Osteoblast (primary cell): ENCODE data around the gene CLPX. TPM values are rescaled to one million over a fixed set of nuclear protein-coding genes. Genes with fewer than 3 reads are reported as not detected.

Experiments used
- DNase-seq: peaks from one replicate; pipeline ENCODE4 v3.0.0; 2011; ENCODE audit warnings: low spot score, mixed read lengths; ENCODE audit not compliant: insufficient read length; ENCODE audit errors: missing footprints
- H2AFZ ChIP-seq: 2 replicates; pipeline ENCODE4 v1.6.0; 2011; ENCODE audit warnings: mild to moderate bottlenecking, low read length
- H3K27ac ChIP-seq: 2 replicates; pipeline ENCODE4 v1.5.1; 2011; ENCODE audit warnings: mild to moderate bottlenecking, low read depth, low read length, moderate library complexity
- H3K27me3 ChIP-seq: 2 replicates; pipeline ENCODE4 v1.6.0; 2012; ENCODE audit warnings: mild to moderate bottlenecking, control low read depth, inconsistent platforms, low read length, moderate library complexity; ENCODE audit not compliant: insufficient read depth
- H3K36me3 ChIP-seq: 2 replicates; pipeline ENCODE4 v1.5.1; 2011; ENCODE audit warnings: mild to moderate bottlenecking, low read length, control low read depth, moderate library complexity; ENCODE audit not compliant: insufficient read depth
- H3K4me1 ChIP-seq: 2 replicates; pipeline ENCODE4 v1.5.1; 2011; ENCODE audit warnings: mild to moderate bottlenecking, low read length, control low read depth, moderate library complexity; ENCODE audit not compliant: insufficient read depth
- H3K4me2 ChIP-seq: 2 replicates; pipeline ENCODE4 v1.6.0; 2011; ENCODE audit warnings: mild to moderate bottlenecking, low read length; ENCODE audit not compliant: insufficient read depth
- H3K4me3 ChIP-seq: fragments of 200-600 bp; sonication (generic); 3 replicates; pipeline ENCODE4 v1.5.1; 2012; ENCODE audit warnings: mild to moderate bottlenecking, low read length, inconsistent platforms; ENCODE audit not compliant: insufficient read depth
- H3K79me2 ChIP-seq: 2 replicates; pipeline ENCODE4 v1.6.0; 2012; ENCODE audit warnings: mild to moderate bottlenecking, low read length, control low read depth, inconsistent platforms; ENCODE audit not compliant: insufficient read depth
- H3K9me3 ChIP-seq: 2 replicates; pipeline ENCODE4 v1.5.1; 2011; ENCODE audit warnings: low read depth, low read length, control low read depth
- H4K20me1 ChIP-seq: 2 replicates; pipeline ENCODE4 v1.6.0; 2012; ENCODE audit warnings: mild to moderate bottlenecking, low read length, control low read depth; ENCODE audit not compliant: insufficient read depth
- total RNA-seq: library from RNA; depleted of rRNA; stranded (reverse); fragments of >200 nt; gene quantifications from 2 replicates; pipeline ENCODE4 v1.2.3, GENCODE V29; 2012
- TF ChIP-seq, protein P1 (sequence below): IDR thresholded peaks from 2 replicates; pipeline ENCODE4 v1.5.1; 2011; ENCODE audit warnings: mild to moderate bottlenecking, low read depth, low read length, moderate library complexity; ENCODE audit errors: extremely low read depth

The CLPX gene
- total RNA-seq, 1 donor = 46.7 TPM

DNA sequence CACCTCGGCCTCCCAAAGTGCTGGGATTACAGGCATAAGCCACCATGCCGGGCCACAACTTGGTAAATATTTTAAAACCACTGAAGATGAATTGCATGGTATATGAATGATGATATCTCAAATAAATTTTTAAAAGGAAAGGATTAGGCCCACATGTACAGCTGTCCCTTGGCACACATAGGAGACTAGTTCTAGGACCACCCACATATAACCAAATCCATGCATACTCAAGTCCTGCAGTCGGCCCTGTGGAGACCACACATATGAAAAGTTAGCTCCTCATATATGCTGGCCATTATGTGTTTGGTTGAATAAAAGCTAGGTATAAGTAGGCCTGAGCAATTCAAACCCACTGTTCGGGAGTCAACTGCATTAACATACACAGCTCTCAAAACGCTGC, 10.6 kb downstream of the CLPX start:
- Histone ChIP-seq H3K79me2 (peaks cover 45% of the 10 kb centered on the region), H3K4me2 (no peak overlapping the region), H2AFZ (no peak overlapping the region), H3K27me3 (no peaks in the 10 kb centered on the region), H3K36me3 (peaks cover 53% of the 10 kb centered on the region), H3K27ac (no peak overlapping the region), H3K4me1 (peaks cover 3% of the 10 kb centered on the region), H3K4me3 (no peak overlapping the region), H4K20me1 (peaks cover 10% of the 10 kb centered on the region), H3K9me3 (no peaks in the 10 kb centered on the region)
- TF ChIP-seq, protein P1, sequence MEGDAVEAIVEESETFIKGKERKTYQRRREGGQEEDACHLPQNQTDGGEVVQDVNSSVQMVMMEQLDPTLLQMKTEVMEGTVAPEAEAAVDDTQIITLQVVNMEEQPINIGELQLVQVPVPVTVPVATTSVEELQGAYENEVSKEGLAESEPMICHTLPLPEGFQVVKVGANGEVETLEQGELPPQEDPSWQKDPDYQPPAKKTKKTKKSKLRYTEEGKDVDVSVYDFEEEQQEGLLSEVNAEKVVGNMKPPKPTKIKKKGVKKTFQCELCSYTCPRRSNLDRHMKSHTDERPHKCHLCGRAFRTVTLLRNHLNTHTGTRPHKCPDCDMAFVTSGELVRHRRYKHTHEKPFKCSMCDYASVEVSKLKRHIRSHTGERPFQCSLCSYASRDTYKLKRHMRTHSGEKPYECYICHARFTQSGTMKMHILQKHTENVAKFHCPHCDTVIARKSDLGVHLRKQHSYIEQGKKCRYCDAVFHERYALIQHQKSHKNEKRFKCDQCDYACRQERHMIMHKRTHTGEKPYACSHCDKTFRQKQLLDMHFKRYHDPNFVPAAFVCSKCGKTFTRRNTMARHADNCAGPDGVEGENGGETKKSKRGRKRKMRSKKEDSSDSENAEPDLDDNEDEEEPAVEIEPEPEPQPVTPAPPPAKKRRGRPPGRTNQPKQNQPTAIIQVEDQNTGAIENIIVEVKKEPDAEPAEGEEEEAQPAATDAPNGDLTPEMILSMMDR = no peak
- no peak for DNase-seq

- H3K9me3 ChIP-seq = no peaks in the 10 kb centered on the region
- H3K79me2 ChIP-seq = peaks cover 34% of the 10 kb centered on the region
- H3K4me2 ChIP-seq = no peak overlapping the region
- no peak overlapping the region for H3K4me3 ChIP-seq
- no peak overlapping the region for H3K27ac ChIP-seq
- H4K20me1 ChIP-seq = peaks cover 5% of the 10 kb centered on the region
- H3K27me3 ChIP-seq = no peaks in the 10 kb centered on the region
- H3K4me1 ChIP-seq = peaks cover 3% of the 10 kb centered on the region
- DNase-seq = no peak
- H2AFZ ChIP-seq = no peak overlapping the region
- TF ChIP-seq, protein P1 = no peak
- peaks cover 39% of the 10 kb centered on the region for H3K36me3 ChIP-seq
Observed at GRCh38 chr15:65172531-65172930, 12.6 kb downstream of the CLPX start.

GRCh38 chr15:65171428-65171827, 13.7 kb downstream of the CLPX start:
- Histone ChIP-seq H2AFZ (no peak overlapping the region), H3K27me3 (no peaks in the 10 kb centered on the region), H3K79me2 (peaks cover 33% of the 10 kb centered on the region), H4K20me1 (peaks cover 5% of the 10 kb centered on the region), H3K27ac (no peak overlapping the region), H3K9me3 (no peaks in the 10 kb centered on the region), H3K4me2 (no peak overlapping the region), H3K4me1 (peaks cover 3% of the 10 kb centered on the region), H3K4me3 (no peak overlapping the region), H3K36me3 (peaks cover 31% of the 10 kb centered on the region)
- TF ChIP-seq, protein P1 = no peak
- no peak for DNase-seq

DNA sequence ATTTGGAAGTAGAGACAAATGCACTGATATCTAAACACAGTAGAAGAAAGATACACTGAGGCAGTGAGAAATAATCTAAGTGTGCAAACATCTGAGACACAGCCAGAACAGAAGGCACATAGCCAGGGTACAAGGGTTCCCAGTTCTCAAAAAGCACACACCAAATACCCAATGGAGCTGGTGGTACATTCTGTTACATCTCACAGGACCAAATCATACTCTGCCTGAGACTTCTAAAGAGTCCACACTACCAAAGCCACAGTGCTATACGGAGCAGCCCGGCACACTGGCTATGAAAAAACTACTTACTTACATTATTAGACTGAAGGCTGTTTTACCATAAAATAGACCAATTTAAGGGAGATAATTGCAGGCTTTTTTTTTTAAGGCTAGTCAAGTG, 19.3 kb downstream of the CLPX start:
- H3K36me3 ChIP-seq = peaks cover 40% of the 10 kb centered on the region
- no peaks in the 10 kb centered on the region for H3K4me1 ChIP-seq
- no peak overlapping the region for H3K4me2 ChIP-seq
- peaks cover 36% of the 10 kb centered on the region for H3K79me2 ChIP-seq
- no peak for DNase-seq
- no peak overlapping the region for H3K4me3 ChIP-seq
- TF ChIP-seq, protein P1 = no peak
- no peaks in the 10 kb centered on the region for H3K27me3 ChIP-seq
- H3K27ac ChIP-seq = no peak overlapping the region
- H4K20me1 ChIP-seq = peaks cover 3% of the 10 kb centered on the region
- H2AFZ ChIP-seq = no peak overlapping the region
- no peaks in the 10 kb centered on the region for H3K9me3 ChIP-seq
